Activated naive CD4-positive, alpha-beta T cell treated with anti-CD3 and anti-CD28 coated beads, Interleukin-2, amount 50 U/mL, for 72 hours (primary cell): ENCODE measurements around the gene KRTAP6-1. TPM values are rescaled to one million over a fixed set of nuclear protein-coding genes. Genes with fewer than 3 reads are reported as not detected.

Source experiments
- ATAC-seq, 2 donors: fragments of 150-1000 bp; cut with Tn5 transposase; 2 replicates each; pipeline ENCODE4 v1.10.0; 2021; ENCODE audit warnings: mild to moderate bottlenecking in 2 of 2, moderate library complexity in 2 of 2
- DNase-seq, 2 donors: peaks; one replicate each; pipeline ENCODE4 v3.0.0; 2021 to 2022; ENCODE audit warnings: low spot score in 2 of 2
- H3K27ac Mint-ChIP-seq, 2 donors: one replicate each; pipeline ENCODE4 v1.8.0; 2022; ENCODE audit warnings: mild to moderate bottlenecking in 2 of 2, mixed read lengths in 2 of 2
- H3K36me3 Mint-ChIP-seq, 2 donors: one replicate each; pipeline ENCODE4 v1.8.0; 2022; ENCODE audit warnings: mixed read lengths in 2 of 2
- H3K9me3 Mint-ChIP-seq, 2 donors: one replicate each; pipeline ENCODE4 v1.8.0; 2022; ENCODE audit warnings: mixed read lengths in 2 of 2
- total RNA-seq, 2 donors: library from RNA; stranded (reverse); gene quantifications; one replicate each; pipeline ENCODE4 v1.2.3, GENCODE V29; 2022

The KRTAP6-1 gene
- total RNA-seq, 2 donors from 2014 or later: not detected

DNA sequence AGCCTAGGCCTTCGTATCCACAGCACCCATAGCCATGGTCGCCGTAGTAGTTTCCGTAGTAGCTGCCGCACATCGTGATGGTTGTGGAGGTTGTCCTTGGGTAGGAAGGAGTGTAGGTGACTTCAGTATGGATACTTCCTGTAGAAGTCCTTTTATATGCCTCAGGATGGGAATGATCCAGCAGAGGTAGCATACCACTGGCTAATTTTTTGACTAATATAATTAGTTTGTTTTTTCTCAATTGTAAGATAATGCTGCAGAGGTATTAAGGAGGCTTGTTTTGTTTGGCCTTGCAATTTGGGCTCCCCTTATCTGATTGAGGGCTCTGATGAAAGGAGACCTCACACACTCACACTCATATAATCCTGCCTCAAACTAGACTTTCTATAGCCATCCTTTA is 14.9 kb downstream of the KRTAP6-1 start, which contains the start of gene KRTAP6-2:
Gene KRTAP6-2, minus strand, starts transcription at position 101 of the 400 bp plus-strand sequence. Its CDS starts 28 bp downstream, at position 73.
- H3K27ac Mint-ChIP-seq: no peak within 1 kb of the TSS
- DNase-seq: no peak

DNA sequence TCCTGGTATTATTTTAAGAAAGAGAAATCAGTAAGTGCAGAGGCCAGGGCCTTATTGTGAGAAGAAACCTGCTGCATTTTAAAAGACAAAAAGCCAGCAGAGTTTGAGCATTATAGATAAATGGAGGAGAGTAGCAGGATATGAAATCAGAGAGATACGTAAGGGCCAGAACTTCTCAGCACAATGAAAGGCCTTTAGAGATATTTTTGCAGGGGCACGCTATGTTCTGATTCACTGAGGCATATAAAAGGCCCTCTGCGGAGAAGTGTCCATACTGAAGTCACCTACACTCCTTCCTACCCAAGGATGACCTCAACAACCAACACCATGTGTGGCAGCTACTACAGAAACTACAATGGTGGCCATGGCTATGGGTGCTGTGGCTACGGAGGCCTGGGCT is 21.6 kb downstream of the KRTAP6-1 start, which contains the start of gene KRTAP6-3:
Gene KRTAP6-3, plus strand, starts transcription at position 301 of the 400 bp plus-strand sequence. Its CDS starts 6 bp downstream, at position 307.
- H3K27ac Mint-ChIP-seq: no peak within 1 kb of the TSS
- DNase-seq (no peak), ATAC-seq (no peak)
- no peaks in the 10 kb centered on the region for H3K36me3 Mint-ChIP-seq
- peaks cover 0 to 4% of the 10 kb centered on the region in 2 donors for H3K9me3 Mint-ChIP-seq

More for the DNA sequence above, 14.9 kb downstream of the KRTAP6-1 start, which contains the start of gene KRTAP6-2:
- no peak for ATAC-seq
- peaks cover 8 to 9% of the 10 kb centered on the region in 2 donors for H3K9me3 Mint-ChIP-seq
- H3K36me3 Mint-ChIP-seq: peaks cover 0 to 7% of the 10 kb centered on the region in 2 donors

DNA sequence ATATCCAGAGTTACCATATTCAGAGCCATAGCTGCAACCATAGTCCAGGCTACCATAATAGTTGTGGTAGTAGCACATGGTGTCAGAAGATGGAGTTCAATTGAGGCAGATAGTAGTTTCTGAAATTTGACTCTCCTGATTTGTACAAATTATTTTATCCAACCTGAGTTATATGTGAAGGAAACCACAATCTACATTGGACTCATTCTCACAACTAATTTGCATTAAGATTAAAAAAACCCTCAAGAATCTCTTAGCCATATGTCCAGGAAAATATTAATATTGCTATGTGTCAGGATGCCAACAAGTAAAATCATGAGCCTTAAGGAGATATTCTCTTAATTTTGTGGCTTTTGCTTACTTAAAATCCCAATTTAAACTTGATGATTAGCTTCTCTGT is 23.4 kb downstream of the KRTAP6-1 start, which contains the start of gene KRTAP22-2:
Gene KRTAP22-2, minus strand, starts transcription at position 101 of the 400 bp plus-strand sequence.
- Mint-ChIP-seq H3K27ac (no peak within 1 kb of the TSS), H3K9me3 (no peaks in the 10 kb centered on the region), H3K36me3 (no peaks in the 10 kb centered on the region)
- DNase-seq: no peak
- ATAC-seq: no peak

DNA sequence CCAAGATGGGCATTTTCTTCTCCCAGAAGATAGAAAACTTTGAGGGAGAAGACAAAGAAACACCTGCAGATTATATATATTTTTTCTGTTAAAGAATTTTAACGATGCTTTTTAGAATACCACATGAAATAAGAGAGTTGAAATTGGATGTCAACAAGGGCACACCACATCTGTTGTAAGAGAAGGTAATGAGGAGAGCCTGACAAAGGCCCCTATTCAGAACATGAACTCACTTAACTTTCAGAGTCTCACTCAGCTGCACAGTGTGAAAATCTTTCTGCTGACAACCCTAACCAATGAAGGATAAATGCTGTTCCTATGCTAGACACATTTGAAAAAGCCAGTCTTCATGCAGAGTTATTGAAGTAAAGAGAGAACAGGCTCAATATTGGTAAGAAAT is 30.9 kb downstream of the KRTAP6-1 start:
- no peaks in the 10 kb centered on the region for H3K36me3 Mint-ChIP-seq
- H3K9me3 Mint-ChIP-seq: peaks cover 0 to 4% of the 10 kb centered on the region in 2 donors
- ATAC-seq: no peak
- no peak for DNase-seq
- H3K27ac Mint-ChIP-seq: no peak overlapping the region

DNA sequence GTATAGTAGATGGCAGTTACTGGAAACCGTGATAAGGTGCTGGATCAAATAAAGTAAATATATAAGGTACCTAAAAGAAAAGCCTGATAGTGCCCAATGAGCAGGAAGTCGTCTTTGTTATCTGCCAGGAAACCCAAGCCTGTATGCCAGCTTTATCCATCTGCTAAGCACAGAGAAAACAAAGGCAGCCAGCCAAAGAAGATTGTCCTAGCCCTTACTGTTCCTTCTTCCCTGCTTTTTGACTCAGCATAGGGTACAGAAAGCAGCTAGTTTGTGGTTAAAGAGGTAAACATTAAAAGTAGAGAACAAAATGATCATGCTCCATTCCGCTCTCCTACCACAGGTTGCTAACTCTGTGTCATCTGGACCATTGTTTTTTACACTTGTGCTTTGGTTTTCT is 33.6 kb downstream of the KRTAP6-1 start:
- Mint-ChIP-seq H3K27ac (no peak overlapping the region), H3K9me3 (peaks cover 0 to 4% of the 10 kb centered on the region in 2 donors), H3K36me3 (no peaks in the 10 kb centered on the region)
- no peak for ATAC-seq
- DNase-seq: no peak

DNA sequence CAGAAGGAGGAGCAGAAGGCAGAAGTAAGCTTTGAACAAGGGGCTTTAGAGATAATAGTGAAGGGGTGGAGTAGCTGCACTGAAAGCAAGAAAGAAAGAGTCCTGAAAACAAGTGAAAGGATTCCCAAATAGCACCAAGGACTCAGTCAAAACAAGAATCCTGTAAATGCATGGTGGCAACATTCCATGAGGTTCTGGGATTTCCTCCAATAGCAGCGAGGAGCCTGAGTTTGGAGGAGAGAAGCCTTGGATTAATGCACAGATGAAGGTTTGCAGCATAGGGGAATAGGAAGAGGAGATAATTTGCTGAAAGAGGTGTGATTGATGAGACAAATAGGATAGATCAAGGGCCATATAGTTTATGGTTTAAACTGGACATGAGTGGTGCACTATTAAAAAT is 34.4 kb downstream of the KRTAP6-1 start:
- no peaks in the 10 kb centered on the region for H3K36me3 Mint-ChIP-seq
- peaks cover 0 to 2% of the 10 kb centered on the region in 2 donors for H3K9me3 Mint-ChIP-seq
- ATAC-seq (no peak), DNase-seq (no peak)
- no peak overlapping the region for H3K27ac Mint-ChIP-seq

DNA sequence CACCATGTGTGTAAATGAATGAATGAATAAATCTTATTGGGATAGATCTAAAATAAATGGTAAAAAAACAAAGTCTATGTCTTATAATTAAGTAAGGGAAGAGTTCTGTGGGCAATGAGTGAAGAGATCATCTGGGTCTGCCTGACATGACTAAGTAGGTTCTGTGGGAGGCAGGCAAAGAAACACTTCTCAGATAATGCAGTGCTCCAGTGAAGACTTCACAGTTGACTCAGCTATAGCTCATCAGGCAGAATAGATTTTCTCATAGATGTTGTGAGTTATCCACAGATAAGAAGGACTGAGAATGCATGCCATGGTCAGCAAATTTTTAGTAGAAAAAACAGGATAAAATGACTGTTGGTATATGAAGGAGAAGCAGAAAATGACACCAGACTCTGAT is 36.0 kb downstream of the KRTAP6-1 start:
- H3K27ac Mint-ChIP-seq: no peak overlapping the region

DNA sequence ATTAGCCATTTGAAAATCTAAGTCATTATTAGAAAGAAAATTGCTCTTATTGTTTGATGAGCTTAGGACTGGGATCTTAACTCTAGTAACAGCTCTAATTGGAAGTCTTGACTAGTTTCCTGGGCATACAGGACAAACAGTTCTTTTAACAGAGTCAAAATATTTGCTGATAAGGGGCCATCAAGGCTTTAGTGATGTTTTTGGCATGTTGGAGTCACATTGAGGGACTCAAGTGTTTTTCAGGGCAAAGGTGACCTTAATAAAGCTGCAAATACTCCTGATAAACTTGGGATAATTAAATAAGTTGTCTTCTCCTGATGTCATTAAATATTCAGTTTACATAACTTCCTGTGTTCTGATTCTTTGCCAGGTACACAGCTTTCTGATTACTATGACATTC is 46.1 kb downstream of the KRTAP6-1 start:
- no peak for ATAC-seq
- H3K27ac Mint-ChIP-seq: no peak overlapping the region

More for the DNA sequence above, 36.0 kb downstream of the KRTAP6-1 start:
- H3K36me3 Mint-ChIP-seq: no peaks in the 10 kb centered on the region
- no peak for ATAC-seq
- peaks cover 0 to 4% of the 10 kb centered on the region in 2 donors for H3K9me3 Mint-ChIP-seq
- DNase-seq: no peak

DNA sequence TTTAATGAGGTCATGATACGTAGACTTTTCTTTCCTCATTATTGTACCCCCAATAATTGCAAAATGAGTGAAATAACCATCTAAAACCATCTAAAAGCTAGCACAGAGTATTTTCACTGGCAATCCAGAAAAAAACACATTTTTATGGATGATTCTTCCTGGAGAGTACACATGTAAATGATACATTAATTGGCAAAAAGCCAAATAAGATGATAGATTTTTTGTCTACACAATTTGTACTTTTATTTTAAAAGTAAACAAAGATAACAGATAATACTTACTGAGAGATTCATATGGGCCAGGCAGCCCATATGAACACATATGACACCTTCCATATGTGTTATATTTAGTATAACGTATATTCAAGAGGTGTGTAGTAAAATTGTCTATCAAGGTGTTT is 50.1 kb downstream of the KRTAP6-1 start:
- H3K9me3 Mint-ChIP-seq: peaks cover 0 to 4% of the 10 kb centered on the region in 2 donors
- H3K27ac Mint-ChIP-seq: no peak overlapping the region
- no peak for ATAC-seq
- no peak for DNase-seq
- H3K36me3 Mint-ChIP-seq: no peaks in the 10 kb centered on the region

More for the DNA sequence above, 46.1 kb downstream of the KRTAP6-1 start:
- Mint-ChIP-seq H3K9me3 (peaks cover 4 to 9% of the 10 kb centered on the region in 2 donors), H3K36me3 (no peaks in the 10 kb centered on the region)
- no peak for DNase-seq

Other genes with a start within 250 kb of the KRTAP6-1 start
- not detected for gene KRTAP13-2, start 241.7 kb downstream of the KRTAP6-1 start, total RNA-seq
- gene KRTAP13-1, start 217.9 kb downstream of the KRTAP6-1 start, total RNA-seq: not detected
- gene KRTAP13-3, start 188.0 kb downstream of the KRTAP6-1 start, total RNA-seq: not detected
- gene KRTAP13-4, start 183.7 kb downstream of the KRTAP6-1 start, total RNA-seq: not detected
- not detected for gene KRTAP15-1, start 173.7 kb downstream of the KRTAP6-1 start, total RNA-seq
- gene KRTAP19-1, start 133.6 kb downstream of the KRTAP6-1 start, total RNA-seq: not detected
- gene KRTAP19-2, start 126.5 kb downstream of the KRTAP6-1 start, total RNA-seq: not detected
- gene KRTAP19-3, start 121.9 kb downstream of the KRTAP6-1 start, total RNA-seq: not detected
- gene KRTAP19-4, start 116.8 kb downstream of the KRTAP6-1 start, total RNA-seq: not detected
- not detected for gene KRTAP19-5, start 111.8 kb downstream of the KRTAP6-1 start, total RNA-seq
- gene KRTAP19-6, start 72.1 kb downstream of the KRTAP6-1 start, total RNA-seq: not detected
- gene KRTAP19-7, start 52.6 kb downstream of the KRTAP6-1 start, total RNA-seq: not detected
- gene KRTAP22-2, start 23.5 kb downstream of the KRTAP6-1 start, total RNA-seq: not detected
- gene KRTAP6-3, start 21.5 kb downstream of the KRTAP6-1 start, total RNA-seq: not detected
- not detected for gene KRTAP6-2, start 15.0 kb downstream of the KRTAP6-1 start, total RNA-seq
- not detected for gene KRTAP22-1, start 12.8 kb downstream of the KRTAP6-1 start, total RNA-seq
- gene KRTAP20-1, start 2.5 kb upstream of the KRTAP6-1 start, total RNA-seq: not detected
- not detected for gene KRTAP20-4, start 6.7 kb upstream of the KRTAP6-1 start, total RNA-seq
- gene KRTAP20-2, start 21.3 kb upstream of the KRTAP6-1 start, total RNA-seq: not detected
- not detected for gene KRTAP20-3, start 28.9 kb upstream of the KRTAP6-1 start, total RNA-seq
- not detected for gene KRTAP21-3, start 104.8 kb upstream of the KRTAP6-1 start, total RNA-seq
- not detected for gene KRTAP21-2, start 133.3 kb upstream of the KRTAP6-1 start, total RNA-seq
- gene KRTAP21-1, start 141.5 kb upstream of the KRTAP6-1 start, total RNA-seq: not detected
- not detected for gene KRTAP8-1, start 199.3 kb upstream of the KRTAP6-1 start, total RNA-seq
- gene KRTAP7-1, start 215.8 kb upstream of the KRTAP6-1 start, total RNA-seq: not detected